ENCODE results near the gene UST.

DNA sequence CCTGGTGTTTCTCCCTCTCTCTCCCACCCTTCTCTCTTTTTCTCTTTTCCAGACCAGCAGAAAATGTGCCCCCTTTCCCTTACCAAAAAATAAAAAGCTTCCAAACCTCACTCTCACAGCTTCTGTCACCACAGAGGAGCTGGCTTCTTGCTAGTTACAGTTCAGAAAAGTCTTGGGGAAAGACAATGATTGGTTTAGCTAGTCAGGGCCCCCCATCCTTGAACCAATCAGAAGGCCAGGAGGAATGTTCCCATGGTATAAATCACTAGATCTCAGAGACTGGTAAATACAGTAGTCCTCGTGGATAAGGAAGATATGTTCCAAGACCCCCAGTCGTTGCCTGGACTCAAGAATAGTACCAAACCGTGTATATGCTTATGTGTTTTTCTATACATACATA is 339.5 kb downstream of the UST start:
- no peak for TF ChIP-seq POLR2A (IDR thresholded peaks at IDR 0.05; ENCODE audit: control extremely low read depth in 1 of 2, low read depth in 2 of 2, low read length in 2 of 2)
- TF ChIP-seq, protein P1, sequence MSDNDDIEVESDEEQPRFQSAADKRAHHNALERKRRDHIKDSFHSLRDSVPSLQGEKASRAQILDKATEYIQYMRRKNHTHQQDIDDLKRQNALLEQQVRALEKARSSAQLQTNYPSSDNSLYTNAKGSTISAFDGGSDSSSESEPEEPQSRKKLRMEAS (IDR thresholded peaks at IDR 0.05), result no peak
- TF ChIP-seq EZH2 (IDR thresholded peaks at IDR 0.05; ENCODE audit: low read depth, low read length, severe bottlenecking), result no peak
- TF ChIP-seq EP300 (IDR thresholded peaks at IDR 0.05; ENCODE audit: borderline replicate concordance in 1 of 2, low read depth in 2 of 2, low read length in 2 of 2), result no peak
- TF ChIP-seq, protein P2, sequence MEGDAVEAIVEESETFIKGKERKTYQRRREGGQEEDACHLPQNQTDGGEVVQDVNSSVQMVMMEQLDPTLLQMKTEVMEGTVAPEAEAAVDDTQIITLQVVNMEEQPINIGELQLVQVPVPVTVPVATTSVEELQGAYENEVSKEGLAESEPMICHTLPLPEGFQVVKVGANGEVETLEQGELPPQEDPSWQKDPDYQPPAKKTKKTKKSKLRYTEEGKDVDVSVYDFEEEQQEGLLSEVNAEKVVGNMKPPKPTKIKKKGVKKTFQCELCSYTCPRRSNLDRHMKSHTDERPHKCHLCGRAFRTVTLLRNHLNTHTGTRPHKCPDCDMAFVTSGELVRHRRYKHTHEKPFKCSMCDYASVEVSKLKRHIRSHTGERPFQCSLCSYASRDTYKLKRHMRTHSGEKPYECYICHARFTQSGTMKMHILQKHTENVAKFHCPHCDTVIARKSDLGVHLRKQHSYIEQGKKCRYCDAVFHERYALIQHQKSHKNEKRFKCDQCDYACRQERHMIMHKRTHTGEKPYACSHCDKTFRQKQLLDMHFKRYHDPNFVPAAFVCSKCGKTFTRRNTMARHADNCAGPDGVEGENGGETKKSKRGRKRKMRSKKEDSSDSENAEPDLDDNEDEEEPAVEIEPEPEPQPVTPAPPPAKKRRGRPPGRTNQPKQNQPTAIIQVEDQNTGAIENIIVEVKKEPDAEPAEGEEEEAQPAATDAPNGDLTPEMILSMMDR (IDR thresholded peaks at IDR 0.05; ENCODE audit: control extremely low read depth in 1 of 3, insufficient read depth in 1 of 3, low read depth in 1 of 3, low read length in 3 of 3), result no peak
- no peak for TF ChIP-seq CBX5 (IDR thresholded peaks at IDR 0.05; ENCODE audit: low read depth, low read length)
- no peak for TF ChIP-seq RNF2 (IDR thresholded peaks at IDR 0.05; ENCODE audit: borderline replicate concordance, low read depth, low read length, missing control alignments, poor library complexity, severe bottlenecking)
- TF ChIP-seq RAD21 (IDR thresholded peaks at IDR 0.05 in 1 of 2, conservative IDR thresholded peaks at IDR 0.05 in 1 of 2; ENCODE audit: low read depth in 2 of 2, low read length in 2 of 2), result no peak

Data from H1 (cell line).